NB4 (cell line): ENCODE results near the gene PCDH17.

Source experiments
- DNase-seq: peaks from one replicate; pipeline ENCODE4 v3.0.0; 2010; ENCODE audit warnings: low read depth
- H3K4me3 ChIP-seq: one replicate; pipeline ENCODE4 v1.5.1; 2011; ENCODE audit warnings: mild to moderate bottlenecking, low read depth, low read length, moderate library complexity
- MYC ChIP-seq: IDR thresholded peaks from 2 replicates; pipeline ENCODE4 v1.6.1; 2011; ENCODE audit warnings: low read depth, low read length
- POLR2A ChIP-seq: IDR thresholded peaks from 2 replicates; pipeline ENCODE4 v1.6.1; 2011; ENCODE audit warnings: mild to moderate bottlenecking; ENCODE audit not compliant: insufficient read length; ENCODE audit errors: extremely low read depth
- TF ChIP-seq, protein P1 (sequence below): IDR thresholded peaks from one replicate; pipeline ENCODE4 v1.5.1; 2012; ENCODE audit warnings: low read depth, low read length
- TF ChIP-seq, protein P2 (sequence below): IDR thresholded peaks from 2 replicates; pipeline ENCODE4 v1.6.1; 2011; ENCODE audit warnings: low read depth, low read length

The PCDH17 gene

DNA sequence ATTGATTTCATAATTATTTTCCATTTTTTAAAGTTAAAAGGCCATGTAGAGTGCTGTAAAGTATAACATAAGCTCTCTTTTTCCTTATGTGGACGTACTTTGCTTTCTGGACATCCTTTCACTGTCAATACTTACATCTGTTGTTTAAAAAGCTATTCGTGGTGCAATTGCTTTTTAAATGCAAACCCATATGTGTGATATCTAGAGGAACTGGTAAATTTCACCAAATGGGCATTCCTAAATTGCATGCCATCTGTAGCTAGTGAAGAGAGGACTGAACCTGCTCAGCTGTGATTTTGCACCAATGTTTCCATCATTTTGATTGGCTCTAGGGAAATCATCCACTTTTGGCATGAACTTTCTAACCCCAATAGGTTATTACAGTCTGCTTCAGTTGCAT, 129.4 kb downstream of the PCDH17 start:
- TF ChIP-seq, protein P1, sequence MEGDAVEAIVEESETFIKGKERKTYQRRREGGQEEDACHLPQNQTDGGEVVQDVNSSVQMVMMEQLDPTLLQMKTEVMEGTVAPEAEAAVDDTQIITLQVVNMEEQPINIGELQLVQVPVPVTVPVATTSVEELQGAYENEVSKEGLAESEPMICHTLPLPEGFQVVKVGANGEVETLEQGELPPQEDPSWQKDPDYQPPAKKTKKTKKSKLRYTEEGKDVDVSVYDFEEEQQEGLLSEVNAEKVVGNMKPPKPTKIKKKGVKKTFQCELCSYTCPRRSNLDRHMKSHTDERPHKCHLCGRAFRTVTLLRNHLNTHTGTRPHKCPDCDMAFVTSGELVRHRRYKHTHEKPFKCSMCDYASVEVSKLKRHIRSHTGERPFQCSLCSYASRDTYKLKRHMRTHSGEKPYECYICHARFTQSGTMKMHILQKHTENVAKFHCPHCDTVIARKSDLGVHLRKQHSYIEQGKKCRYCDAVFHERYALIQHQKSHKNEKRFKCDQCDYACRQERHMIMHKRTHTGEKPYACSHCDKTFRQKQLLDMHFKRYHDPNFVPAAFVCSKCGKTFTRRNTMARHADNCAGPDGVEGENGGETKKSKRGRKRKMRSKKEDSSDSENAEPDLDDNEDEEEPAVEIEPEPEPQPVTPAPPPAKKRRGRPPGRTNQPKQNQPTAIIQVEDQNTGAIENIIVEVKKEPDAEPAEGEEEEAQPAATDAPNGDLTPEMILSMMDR: no peak
- TF ChIP-seq, protein P2, sequence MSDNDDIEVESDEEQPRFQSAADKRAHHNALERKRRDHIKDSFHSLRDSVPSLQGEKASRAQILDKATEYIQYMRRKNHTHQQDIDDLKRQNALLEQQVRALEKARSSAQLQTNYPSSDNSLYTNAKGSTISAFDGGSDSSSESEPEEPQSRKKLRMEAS: no peak
- TF ChIP-seq MYC (no peak), POLR2A (no peak)
- no peak for DNase-seq
- H3K4me3 ChIP-seq: no peak overlapping the region

DNA sequence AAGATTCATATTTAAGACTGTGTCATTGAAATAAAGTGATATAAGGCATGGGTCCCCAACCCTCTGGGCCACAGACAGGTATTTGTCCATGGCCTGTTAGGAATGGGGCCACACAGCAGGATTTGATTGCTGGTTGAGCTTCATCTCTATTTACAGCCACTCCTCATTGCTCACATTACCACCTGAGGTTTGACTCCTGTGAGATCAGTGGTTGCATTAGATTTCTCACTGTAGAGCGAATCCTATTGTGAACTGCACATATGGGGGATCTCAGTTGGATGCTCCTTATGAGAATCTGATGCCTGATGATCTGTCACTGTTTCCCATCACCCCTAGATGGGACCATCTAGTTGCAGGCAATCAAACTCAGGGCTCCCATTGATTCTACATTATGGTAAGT, 132.1 kb downstream of the PCDH17 start:
- TF ChIP-seq, protein P1: no peak
- TF ChIP-seq, protein P2: no peak
- TF ChIP-seq MYC: no peak
- no peak for TF ChIP-seq POLR2A
- DNase-seq: no peak
- no peak overlapping the region for H3K4me3 ChIP-seq
